Ovary (tissue), 3 donors: Measurements from ENCODE around the gene RPGR.

ENCODE experiments used
- CTCF ChIP-seq, 3 donors: fragments of 450-650 bp in 2 of 3; fragments of 200-600 bp in 1 of 3; IDR thresholded peaks; one replicate each; pipeline versions ENCODE4 v1.5.1 to v1.8.0; 2016 to 2022; ENCODE audit warnings: antibody characterized with exemption in 3 of 3, mild to moderate bottlenecking in 1 of 3
- EP300 ChIP-seq: sonication (generic); formaldehyde crosslinking; IDR thresholded peaks from one replicate; pipeline ENCODE4 v1.6.1; 2017; ENCODE audit warnings: antibody characterized with exemption
- POLR2A ChIP-seq: fragments of 450-650 bp; IDR thresholded peaks from one replicate; pipeline ENCODE4 v1.6.1; 2017; ENCODE audit warnings: antibody characterized with exemption, mild to moderate bottlenecking, moderate library complexity
- donor health status: DM: no; HTN: no; CAD: no.

- no peak for TF ChIP-seq CTCF (IDR thresholded peaks at IDR 0.05)
- TF ChIP-seq POLR2A = no peak
- TF ChIP-seq EP300 = no peak
Measured at GRCh38 chrX:38236901-38237615, 90.3 kb downstream of the RPGR start.
